Inferior parietal cortex (tissue), 1 donor: ENCODE data around the gene ARHGAP42.
"Not testable (repeated sequence)": the region's sequence is repeated elsewhere in the genome, so short reads cannot be mapped to it uniquely, and the experiment has no call there.

Experiments used
- DNase-seq: peaks from one replicate; pipeline ENCODE4 v3.0.0-alpha.2; 2016; ENCODE audit errors: extremely low spot score

The ARHGAP42 gene

GRCh38 chr11:100687054-100687629 lies at the start of gene ARHGAP42:
Gene ARHGAP42 (plus strand): TSS chr11:100687288. CDS start chr11:100687679, 391 bp downstream.
- DNase-seq: no peak

GRCh38 chr11:100637706-100638105 lies 49.4 kb upstream of the ARHGAP42 start:
- DNase-seq: peak; percentile 39

DNA sequence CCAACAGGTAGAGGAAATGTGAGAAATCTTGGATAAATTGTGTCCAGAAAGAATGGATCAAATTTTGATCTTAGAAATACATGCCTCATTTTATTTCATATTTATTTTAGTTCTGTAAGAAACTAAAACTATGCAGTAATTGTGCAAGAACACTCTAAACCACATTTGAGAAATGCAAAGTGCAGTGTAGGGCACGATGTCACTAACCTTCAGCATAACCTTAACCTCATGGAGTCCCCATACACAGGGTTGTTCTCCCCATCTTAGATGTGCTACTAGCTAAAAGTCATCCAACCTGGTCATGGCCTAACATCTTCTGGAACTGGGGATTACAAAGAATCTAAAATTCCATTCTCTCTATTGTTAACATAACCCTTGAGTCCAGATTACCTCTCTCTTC lies 48.4 kb upstream of the ARHGAP42 start:
- DNase-seq: no peak

- DNase-seq: no peak
Observed at GRCh38 chr11:100639140-100639539, 47.9 kb upstream of the ARHGAP42 start.

DNA sequence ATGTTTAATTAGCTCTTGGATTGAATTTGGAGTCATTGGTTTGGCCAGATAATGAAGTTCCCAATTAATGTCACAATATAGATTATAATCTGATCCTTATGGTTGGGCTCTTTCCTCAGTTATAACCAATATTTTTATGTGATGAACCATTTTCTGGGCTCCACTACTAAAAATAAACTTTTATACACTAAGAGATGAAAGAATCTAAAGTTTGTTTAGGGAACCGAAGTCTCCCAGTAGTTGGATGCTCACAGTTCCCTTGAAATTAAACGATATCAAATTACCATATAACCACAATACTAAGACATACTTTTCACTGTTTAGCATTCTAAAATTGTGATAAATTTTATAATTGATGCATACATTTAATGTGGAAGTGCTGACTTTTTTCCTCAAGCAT lies 47.0 kb upstream of the ARHGAP42 start:
- no peak for DNase-seq

GRCh38 chr11:100640646-100641045 lies 46.4 kb upstream of the ARHGAP42 start:
- DNase-seq: no peak

DNA sequence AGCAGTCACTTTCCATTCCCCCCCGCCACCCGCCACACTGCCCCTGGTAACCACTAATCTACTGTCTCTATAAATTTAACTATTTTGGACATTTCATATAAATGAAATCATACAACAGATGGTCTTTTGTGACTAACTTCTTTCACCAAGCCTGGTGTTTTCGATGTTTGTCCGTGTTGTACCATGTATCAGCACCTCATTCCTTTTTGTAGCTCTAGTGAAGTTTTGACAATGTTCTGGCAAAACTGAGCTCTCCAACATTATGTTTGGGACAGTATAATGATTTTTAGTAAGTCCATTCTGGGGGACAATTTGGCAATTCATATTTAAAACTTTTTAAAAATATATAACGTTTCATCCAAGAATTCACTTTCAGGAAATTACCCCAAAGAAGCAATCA lies 45.6 kb upstream of the ARHGAP42 start:
- no peak for DNase-seq

GRCh38 chr11:100646545-100646944 lies 40.5 kb upstream of the ARHGAP42 start:
- no peak for DNase-seq

- no peak for DNase-seq
Observed at GRCh38 chr11:100647861-100648260, 39.2 kb upstream of the ARHGAP42 start.

- no peak for DNase-seq
Observed at GRCh38 chr11:100663583-100663982, 23.5 kb upstream of the ARHGAP42 start.

GRCh38 chr11:100663996-100664395 lies 23.1 kb upstream of the ARHGAP42 start:
- no peak for DNase-seq

DNA sequence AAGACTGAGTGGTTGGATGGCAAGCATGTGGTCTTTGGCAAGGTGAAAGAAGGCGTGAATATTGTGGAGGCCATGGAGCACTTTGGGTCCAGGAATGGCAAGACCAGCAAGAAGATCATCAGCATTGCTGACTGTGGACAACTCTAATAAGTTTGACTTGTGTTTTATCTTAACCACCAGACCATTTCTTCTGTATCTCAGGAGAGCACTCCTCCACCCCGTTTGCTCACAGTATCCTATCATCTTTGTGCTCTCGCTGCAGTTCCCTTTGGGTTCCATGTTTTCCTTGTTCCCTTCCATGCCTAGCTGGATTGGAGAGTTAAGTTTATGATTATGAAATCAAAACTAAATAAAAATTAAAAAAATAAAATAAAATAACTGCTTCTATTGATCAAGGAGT lies 20.3 kb upstream of the ARHGAP42 start:
- DNase-seq: not testable (repeated sequence)

- no peak for DNase-seq
Observed at GRCh38 chr11:100667449-100667848, 19.6 kb upstream of the ARHGAP42 start.

- DNase-seq: no peak
Observed at GRCh38 chr11:100670140-100670539, 16.9 kb upstream of the ARHGAP42 start.

GRCh38 chr11:100671471-100671870 lies 15.6 kb upstream of the ARHGAP42 start:
- no peak for DNase-seq

DNA sequence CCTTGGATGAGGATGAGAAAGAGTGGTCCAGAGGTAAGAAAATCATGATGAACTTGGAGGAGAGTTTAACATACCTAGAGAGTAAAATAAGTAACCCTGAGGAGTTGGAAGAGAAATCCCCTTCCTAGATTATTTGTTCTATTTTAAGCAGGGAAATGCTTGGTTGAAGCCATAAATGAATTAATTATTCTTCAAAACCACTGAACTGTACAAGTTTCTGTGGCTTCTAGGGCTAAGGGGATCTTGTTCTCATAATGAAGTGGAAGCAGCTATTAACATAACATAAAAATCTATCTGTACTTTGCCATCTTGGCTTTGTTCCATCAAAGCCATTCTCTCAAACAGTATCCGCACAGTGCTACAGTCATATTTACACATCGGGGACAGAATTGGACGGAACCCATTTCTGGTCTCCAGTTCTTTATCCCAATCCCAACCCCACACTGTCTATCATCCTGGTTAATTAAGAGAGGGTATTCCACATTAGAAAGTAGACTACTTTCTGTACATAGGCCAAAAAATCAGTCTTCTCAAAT lies 14.5 kb upstream of the ARHGAP42 start:
- DNase-seq: no peak

DNA sequence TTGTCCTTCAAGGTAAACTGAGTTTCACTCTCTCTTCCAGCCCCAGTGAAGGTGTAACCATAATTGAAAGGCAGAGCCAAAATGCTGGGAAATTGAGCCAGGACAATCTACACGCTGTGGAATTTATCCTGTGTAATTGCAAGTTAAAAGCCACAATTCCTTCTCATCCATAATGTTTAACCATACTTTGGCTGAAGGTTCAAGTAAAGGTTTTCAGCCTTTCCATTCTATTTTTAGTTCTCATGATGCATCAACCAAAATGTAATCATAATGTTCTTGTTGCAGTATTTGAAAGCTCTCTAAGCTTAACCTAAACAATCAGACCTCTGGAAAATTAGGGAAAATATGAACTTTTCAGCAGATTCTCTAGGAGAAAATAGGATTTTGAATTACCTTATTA lies 14.0 kb upstream of the ARHGAP42 start:
- no peak for DNase-seq

DNA sequence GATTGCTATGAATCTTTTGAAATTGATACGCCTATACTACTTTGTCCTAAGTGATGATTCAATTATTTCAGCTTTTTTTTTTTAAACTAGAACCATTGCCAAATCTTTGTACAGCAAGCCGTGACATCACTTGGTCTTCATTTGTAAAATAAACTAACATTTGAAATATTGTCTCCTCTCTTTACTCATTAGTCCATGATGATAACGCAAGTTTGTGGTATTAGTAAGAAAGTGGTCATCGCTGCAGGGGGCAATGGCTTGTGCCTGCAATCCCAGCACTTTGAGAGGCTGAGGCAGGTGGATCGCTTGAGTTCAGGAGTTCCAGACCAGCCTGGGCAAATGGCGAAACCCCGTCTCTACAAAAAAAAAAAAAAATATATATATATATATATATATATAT lies 12.9 kb upstream of the ARHGAP42 start:
- DNase-seq: no peak

DNA sequence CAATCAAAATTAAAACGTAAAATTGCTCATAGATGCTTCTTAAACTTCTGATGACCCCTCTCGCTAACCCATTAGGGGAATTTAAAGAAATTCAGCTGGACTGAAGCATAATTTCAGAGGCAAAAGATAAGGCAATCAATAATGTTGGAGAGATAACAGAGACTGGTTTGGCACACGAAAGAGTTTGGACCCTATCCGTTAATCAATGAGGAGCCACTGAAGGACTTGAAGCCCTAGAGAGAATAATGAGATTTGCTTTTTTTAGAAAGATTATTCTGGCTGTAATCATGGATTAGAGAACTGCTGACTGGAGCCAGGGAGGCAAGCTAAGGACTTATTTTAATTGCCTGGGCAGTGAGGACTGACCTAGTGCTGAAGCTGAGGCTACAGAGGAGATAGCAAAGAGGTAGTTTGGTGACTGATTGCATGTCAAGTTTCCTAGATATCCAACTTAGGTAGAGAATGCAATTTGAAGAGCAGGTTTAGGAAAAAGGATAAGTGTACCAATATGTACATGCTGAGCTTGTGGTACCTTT lies 11.9 kb upstream of the ARHGAP42 start:
- no peak for DNase-seq

GRCh38 chr11:100676901-100677300 lies 10.2 kb upstream of the ARHGAP42 start:
- no peak for DNase-seq

GRCh38 chr11:100677796-100678195 lies 9.3 kb upstream of the ARHGAP42 start:
- DNase-seq: no peak

DNA sequence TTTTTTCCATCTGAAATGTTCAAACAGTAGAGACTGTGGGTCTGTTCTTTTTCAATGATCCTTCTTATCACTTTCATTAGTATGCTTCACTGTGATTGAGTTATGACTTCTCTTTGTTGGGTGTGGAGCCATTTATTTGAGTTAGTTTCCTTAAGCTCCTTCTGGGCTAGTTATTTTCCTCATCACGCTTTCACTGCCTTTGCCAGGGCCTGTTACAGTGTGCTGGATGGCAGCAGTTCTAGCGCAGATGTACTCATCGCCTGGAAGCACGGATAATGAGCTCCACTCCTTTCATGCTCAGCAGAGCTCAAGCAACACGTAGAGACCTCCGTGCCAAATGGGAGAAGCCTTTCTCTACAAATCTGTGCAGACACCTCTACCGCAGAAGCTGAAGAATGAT lies 7.0 kb upstream of the ARHGAP42 start:
- DNase-seq: no peak

GRCh38 chr11:100681064-100681502 lies 6.0 kb upstream of the ARHGAP42 start:
- DNase-seq: no peak
